Measurements from ENCODE around the gene FLVCR1. TPM values are rescaled to one million over a fixed set of nuclear protein-coding genes. Genes with fewer than 3 reads are reported as not detected.

The FLVCR1 gene
- total and polyA plus RNA-seq, 9 of the 15 experiments (the other 6 are each of a cell fraction or from before 2014, with no cell fraction given), result 5.2 to 18.0 (median 12.5) TPM

DNA sequence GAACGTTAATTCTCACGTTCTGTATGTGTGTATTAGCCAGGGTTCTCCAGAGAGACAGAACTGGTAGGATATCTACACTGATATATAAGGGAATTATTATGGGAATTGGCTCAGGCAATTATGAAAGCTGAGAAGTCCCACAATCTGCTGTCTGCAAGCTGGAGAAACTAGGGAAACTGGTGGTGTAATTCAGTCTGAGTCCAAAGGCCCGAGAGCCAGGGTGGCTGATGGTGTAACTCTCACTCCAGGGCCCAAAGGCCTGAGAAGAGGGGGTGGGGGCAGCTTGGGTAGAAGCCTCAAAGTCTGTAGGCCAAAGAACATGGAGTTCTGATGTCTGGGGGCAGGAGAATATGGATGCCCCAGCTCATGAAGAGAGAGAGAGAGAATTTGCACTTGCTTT, 79.0 kb downstream of the FLVCR1 start:
- POLR2A ChIA-PET, result interaction anchor here (0.8 to 1.0 kb wide), 2 partner anchors 8 to 11 kb away, joined by 3 to 5 read pairs; no protein-coding TSS in a partner anchor
- CTCF ChIA-PET (ENCODE audit: low intra/inter-chr PET ratio), result no interaction called here
- Histone ChIP-seq H3K4me2 (ENCODE audit: insufficient read depth, low read length) (no peak overlapping the region), H3K79me2 (ENCODE audit: control insufficient read depth, insufficient read depth, low read length) (no peaks in the 10 kb centered on the region), H3K27me3 (ENCODE audit: control insufficient read depth in 2 of 2, insufficient read depth in 2 of 2, low read length in 2 of 2) (peaks cover 0 to 5% of the 10 kb centered on the region in 2 experiments; a peak in 2 of 5 replicates), H3K9ac (ENCODE audit: insufficient read depth in 1 of 2, low read depth in 2 of 2, low read length in 2 of 2) (no peak overlapping the region), H3K27ac (ENCODE audit: extremely low read depth, low read depth, low read length) (no peak overlapping the region), H3K36me3 (ENCODE audit: control insufficient read depth, insufficient read depth, low read length) (no peaks in the 10 kb centered on the region), H2AFZ (ENCODE audit: low read depth, low read length) (no peak overlapping the region), H4K20me1 (replicated peaks; ENCODE audit: control insufficient read depth, insufficient read depth, low read length) (no peaks in the 10 kb centered on the region), H3K9me3 (replicated peaks; ENCODE audit: control insufficient read depth, insufficient read depth, low read depth, low read length) (no peaks in the 10 kb centered on the region), H3K9me1 (ENCODE audit: control insufficient read depth, insufficient read depth, low read length) (no peaks in the 10 kb centered on the region), H3K4me1 (replicated peaks in 1 of 2; ENCODE audit: control insufficient read depth in 2 of 2, insufficient read depth in 2 of 2, low read length in 2 of 2) (peaks cover 0 to 5% of the 10 kb centered on the region in 2 experiments; a peak in 1 of 5 replicates), H3K4me3 (no peak overlapping the region)
- DNase-seq (ENCODE audit: extremely low read depth in 1 of 4, low spot score in 3 of 4) (no peak), ATAC-seq (no peak), FAIRE-seq (no peak)
- no TSS peak for BruUV-seq (replicated peaks)
- 14% methylated on average over 3 of the region's 3 CpGs for WGBS (ENCODE audit: insufficient coverage, low coverage, missing lambda C conversion rate)
- TF ChIP-seq JUN (IDR thresholded peaks at IDR 0.05; ENCODE audit: borderline replicate concordance, low read depth, low read length) (no peak), JUN (CRISPR knock-in tag; IDR thresholded peaks at IDR 0.05; ENCODE audit: borderline replicate concordance) (no peak), FOXK2 (conservative IDR thresholded peaks at IDR 0.05 in 1 of 2, IDR thresholded peaks at IDR 0.05 in 1 of 2; ENCODE audit: low read depth in 2 of 2) (no peak), ZNF778 (CRISPR knock-in tag; IDR thresholded peaks at IDR 0.05) (no peak), RCOR1 (IDR thresholded peaks at IDR 0.05; ENCODE audit: borderline replicate concordance in 1 of 2, low read depth in 2 of 2, low read length in 2 of 2) (no peak), TAF9B (IDR thresholded peaks at IDR 0.05; ENCODE audit: partially characterized antibody) (no peak), ZNF436 (CRISPR knock-in tag; IDR thresholded peaks at IDR 0.05) (no peak), SIX5 (IDR thresholded peaks at IDR 0.05; ENCODE audit: borderline replicate concordance in 1 of 2, insufficient read depth in 1 of 2, low read depth in 1 of 2, low read length in 2 of 2) (no peak), HCFC1 (IDR thresholded peaks at IDR 0.05; ENCODE audit: low read depth, low read length) (no peak), ZSCAN29 (IDR thresholded peaks at IDR 0.05) (no peak), PHF8 (IDR thresholded peaks at IDR 0.05; ENCODE audit: borderline replicate concordance, low read length) (no peak), LEF1 (IDR thresholded peaks at IDR 0.05) (no peak), RBM39 (optimal IDR thresholded peaks at IDR 0.05; ENCODE audit: low read depth, low read length) (no peak), L3MBTL2 (IDR thresholded peaks at IDR 0.05) (no peak)
- TF ChIP-seq, protein P1, sequence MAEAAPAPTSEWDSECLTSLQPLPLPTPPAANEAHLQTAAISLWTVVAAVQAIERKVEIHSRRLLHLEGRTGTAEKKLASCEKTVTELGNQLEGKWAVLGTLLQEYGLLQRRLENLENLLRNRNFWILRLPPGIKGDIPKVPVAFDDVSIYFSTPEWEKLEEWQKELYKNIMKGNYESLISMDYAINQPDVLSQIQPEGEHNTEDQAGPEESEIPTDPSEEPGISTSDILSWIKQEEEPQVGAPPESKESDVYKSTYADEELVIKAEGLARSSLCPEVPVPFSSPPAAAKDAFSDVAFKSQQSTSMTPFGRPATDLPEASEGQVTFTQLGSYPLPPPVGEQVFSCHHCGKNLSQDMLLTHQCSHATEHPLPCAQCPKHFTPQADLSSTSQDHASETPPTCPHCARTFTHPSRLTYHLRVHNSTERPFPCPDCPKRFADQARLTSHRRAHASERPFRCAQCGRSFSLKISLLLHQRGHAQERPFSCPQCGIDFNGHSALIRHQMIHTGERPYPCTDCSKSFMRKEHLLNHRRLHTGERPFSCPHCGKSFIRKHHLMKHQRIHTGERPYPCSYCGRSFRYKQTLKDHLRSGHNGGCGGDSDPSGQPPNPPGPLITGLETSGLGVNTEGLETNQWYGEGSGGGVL (CRISPR knock-in tag; IDR thresholded peaks at IDR 0.05), result no peak
- in situ Hi-C loops (cut with MboI), result no loop called here
- intact Hi-C loops (cut with micrococcal nuclease), result no loop called here
